HG03520 (cell line): ENCODE results near the gene IPP.
"Not testable (repeated sequence)": the region's sequence is repeated elsewhere in the genome, so short reads cannot be mapped to it uniquely, and the experiment has no call there.

Source experiments
- ATAC-seq: cut with Tn5 transposase; IDR thresholded peaks from one replicate; pipeline ENCODE4 v1.9.1; 2021; ENCODE audit warnings: mild to moderate bottlenecking, moderate library complexity; ENCODE audit not compliant: unreplicated experiment

The IPP gene

DNA sequence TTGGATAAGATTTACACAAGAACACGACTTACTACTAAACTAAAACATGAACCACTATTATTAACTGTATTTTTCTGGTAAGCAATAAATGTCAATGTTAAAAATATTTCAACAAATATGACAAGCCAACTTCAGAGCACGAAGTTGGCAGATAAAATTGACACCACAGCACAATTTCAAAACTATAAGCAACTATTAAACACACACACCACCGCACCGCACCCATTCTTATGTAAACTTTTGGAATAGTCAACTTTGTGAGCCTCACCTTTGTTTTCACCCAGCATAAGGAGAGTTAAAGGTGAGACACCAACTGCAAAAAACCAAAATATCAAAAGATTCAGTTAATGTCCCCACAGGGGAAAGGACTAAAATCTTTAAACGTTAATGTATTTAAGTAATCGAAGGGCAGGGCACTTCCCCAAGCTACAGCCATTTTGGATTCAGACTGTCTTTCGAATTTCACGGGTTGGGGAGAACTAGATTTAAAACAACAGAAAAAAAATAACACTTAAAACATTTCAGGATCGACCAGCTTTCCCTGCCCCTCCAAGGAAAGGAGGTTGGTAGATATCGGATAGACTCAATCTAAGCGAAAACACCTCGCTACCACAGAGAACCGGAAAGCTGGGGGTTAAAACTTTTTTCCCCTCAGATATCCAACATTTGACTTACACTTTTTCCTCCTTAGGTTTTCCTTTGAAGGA, 65.0 kb downstream of the IPP start:
- ATAC-seq: no peak

DNA sequence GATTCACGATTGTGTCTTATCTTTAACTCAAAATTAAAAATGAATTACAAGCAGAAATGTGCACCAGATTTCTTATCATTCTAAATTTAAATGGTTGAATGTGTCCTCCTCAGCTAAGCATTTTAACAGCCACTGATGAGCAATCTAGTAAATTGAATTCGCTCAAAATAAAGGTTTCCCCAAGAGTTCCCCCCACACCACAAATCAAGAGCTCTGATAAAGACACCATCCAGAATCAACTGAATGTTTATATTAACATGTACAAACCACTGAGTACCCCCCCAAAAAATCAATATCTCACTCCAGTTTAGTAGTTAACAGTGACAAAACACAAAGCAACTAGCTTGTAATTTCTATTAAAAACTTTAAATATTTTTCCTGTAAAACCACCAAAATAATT, 66.1 kb downstream of the IPP start:
- no peak for ATAC-seq

DNA sequence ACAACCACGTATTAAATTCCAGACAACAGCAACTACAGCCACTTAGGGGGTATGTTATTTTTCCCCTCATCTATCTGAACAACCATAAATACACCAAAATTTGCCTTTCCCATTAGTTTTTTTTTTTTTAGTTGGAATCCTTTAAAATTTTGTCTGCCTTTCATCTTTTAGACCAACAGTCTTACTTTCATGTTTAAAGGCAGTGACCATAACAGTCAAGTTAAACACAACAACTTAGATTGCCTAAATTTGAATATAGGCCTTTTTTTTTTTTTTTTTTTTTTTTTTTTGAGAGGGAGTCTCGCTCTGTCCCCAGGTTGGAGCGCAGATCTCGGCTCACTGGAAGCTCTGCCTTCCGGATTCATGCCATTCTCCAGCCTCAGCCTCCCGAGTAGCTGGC, 67.5 kb downstream of the IPP start:
- ATAC-seq: no peak

DNA sequence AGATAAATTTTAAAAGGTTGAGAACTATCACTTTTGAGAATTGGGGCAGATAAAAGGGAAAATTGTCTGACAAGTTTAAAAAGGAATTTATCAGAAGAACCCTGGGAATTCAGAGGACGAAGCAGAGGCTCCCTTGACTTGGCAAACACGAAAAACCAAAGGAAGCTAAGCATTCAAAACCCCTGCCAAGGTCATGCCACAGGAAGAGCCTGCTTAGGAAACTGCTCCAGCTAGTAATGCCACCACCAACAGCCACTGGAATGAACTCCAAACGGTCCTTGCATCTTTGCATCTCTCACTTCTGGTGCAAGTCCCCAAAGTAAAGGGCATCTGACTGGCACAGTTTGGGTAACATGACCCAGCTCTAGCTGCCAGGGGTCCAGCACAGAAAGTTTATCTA, 71.3 kb downstream of the IPP start:
- ATAC-seq: no peak

- ATAC-seq: no peak
These were observed 72.0 kb downstream of the IPP start for GRCh38 chr1:45678489-45678888.

DNA sequence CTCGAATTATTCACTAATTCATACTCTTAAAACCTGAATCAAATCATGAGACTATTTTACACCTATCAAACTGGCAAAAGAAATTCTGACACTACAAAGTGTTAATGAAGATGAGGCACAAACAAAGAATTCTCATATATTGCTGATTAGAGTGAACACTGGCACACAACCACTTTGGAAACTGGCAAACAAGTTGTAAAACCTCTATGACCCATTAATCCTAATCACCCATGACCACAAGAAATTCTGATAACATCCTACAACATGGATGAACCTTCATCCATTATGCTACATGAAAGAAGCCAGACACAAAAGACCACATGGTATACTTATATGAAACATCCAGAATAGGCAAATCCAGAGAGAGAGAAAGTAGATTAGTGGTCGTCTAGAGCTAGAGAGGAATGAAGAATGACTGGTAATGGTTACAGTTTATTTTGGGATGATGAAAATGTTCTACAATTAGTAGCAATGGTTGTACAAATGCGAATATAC, 72.7 kb downstream of the IPP start:
- ATAC-seq: no peak

DNA sequence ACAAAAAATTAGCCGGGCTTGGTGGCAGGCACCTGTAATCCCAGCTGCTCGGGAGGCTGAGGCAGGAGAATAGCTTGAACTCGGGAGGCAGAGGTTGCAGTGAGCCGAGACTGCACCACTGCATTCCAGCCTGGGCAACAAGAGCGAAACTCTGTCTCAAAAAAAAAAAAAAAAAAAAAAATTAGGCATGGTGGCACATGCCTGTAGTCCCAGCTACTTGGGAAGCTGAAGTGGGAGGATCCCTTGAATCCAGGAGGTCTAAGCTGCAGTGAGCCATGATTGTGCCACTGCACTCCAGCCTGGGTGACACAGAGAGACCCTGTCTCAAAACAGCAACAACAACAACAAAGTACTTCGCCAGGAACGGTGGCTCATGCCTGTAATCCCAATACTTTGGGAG, 73.9 kb downstream of the IPP start:
- ATAC-seq: not testable (repeated sequence)

GRCh38 chr1:45674478-45674877, 76.0 kb downstream of the IPP start:
- no peak for ATAC-seq

DNA sequence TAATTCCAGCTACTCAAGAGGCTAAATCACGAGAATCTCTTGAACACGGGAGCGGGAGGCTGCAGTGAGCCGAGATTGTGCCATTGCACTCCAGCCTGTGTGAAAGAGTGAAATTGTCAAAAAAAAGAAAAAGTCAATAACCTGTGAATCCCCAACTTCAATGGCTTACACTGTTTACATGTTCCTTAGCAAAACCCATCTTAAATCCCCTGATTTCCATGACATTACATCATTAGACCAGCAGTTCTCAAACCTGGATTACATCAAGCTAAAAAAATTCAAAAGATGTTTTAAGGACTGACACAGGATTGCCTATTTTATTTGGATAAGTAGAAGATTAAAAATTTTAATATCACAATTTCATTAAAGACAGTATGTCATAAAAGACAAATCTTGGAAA, 76.5 kb downstream of the IPP start:
- no peak for ATAC-seq

DNA sequence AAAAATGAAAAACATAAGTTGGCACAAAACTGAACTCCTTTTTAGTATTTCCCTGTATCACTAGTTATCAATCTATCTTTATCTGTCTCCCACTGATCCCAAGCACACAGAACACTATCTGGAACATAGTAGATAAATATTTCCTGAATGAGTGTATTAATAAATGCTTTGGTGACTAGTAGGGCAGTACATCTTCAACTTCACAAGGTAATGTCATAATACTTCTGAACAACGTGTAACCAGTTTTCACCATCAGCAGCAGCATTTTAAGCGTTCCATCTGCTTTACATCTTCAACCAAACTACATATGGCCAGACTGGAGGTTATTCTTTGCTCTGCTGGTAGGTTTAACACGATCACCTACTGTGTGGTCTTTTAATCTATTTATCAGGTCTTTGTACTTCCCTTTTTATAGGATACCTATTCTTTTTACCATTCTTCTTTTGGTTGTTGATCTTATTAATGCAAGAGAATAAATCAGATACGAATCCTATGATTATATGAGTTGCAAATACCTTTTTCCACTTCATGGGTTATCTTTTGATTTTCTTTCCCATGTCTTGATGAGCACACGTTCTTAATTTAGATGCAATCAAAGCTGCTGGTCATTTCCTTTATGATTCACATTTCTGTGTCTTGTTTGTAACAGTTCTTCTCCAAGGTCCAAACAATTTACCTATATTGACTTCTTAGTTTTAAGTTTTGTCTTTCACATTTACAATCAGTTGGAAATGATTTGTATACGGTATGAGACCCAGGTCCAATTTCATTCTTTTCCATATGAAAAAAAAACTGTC, 80.4 kb downstream of the IPP start:
- ATAC-seq: no peak

DNA sequence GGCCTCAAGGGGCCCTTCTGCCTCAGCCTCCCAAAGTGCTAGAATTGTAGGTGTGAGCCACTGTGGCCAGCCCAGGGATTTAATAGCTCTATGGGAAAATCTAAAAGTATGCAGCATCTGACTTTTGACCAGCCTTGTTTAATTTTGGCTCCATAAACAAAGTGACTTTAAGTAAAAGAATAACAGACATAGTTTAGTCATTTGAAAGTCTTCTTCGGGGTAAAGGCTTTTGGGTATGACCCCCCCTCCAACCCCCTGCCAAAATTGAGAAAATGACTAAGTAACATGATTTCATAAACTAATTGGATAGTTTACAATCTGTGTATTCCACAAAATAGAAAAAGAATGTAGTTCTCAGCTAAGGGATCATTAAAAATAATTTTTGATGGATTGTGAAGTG, 81.1 kb downstream of the IPP start:
- ATAC-seq: no peak

DNA sequence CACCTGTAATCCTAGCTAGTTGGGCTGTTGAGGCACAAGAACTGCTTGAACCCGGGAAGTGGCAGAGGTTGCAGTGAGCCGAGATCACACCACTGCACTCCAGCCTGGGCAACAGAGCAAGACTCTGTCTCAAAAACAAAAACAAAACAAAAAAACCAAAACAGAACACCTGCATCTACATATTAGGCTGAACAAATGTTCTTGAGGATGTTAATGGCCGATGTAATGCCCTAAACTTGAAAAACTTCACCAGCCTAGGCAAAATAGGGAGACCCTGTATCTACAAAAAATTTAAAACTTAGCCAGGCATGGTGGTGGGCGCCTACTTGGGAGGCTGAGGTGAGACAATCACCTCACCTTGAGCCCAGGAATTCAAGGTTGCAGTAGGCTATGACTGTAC, 81.9 kb downstream of the IPP start:
- ATAC-seq: no peak

GRCh38 chr1:45667321-45668111, 82.9 kb downstream of the IPP start:
- no peak for ATAC-seq

- ATAC-seq: no peak
These were observed 83.6 kb downstream of the IPP start for GRCh38 chr1:45666836-45667235.

DNA sequence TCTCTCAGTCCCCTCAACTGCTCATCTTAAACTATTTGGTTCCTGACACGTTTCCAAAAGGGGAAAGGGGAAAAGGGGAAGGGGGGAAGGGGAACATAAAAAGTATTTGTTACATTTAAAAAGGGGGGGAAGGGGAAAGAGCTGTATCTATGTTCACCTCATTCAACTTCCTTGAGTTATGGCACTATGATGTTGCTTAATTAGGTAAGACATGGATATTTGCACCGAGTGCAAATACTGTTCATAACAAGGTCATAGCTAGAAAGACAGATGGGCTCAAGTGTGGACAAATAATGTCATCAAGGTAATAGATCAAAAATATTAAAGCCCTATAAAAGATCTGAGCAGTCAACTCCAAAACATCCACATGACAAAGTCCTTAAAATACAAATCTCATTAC, 90.1 kb downstream of the IPP start:
- no peak for ATAC-seq

DNA sequence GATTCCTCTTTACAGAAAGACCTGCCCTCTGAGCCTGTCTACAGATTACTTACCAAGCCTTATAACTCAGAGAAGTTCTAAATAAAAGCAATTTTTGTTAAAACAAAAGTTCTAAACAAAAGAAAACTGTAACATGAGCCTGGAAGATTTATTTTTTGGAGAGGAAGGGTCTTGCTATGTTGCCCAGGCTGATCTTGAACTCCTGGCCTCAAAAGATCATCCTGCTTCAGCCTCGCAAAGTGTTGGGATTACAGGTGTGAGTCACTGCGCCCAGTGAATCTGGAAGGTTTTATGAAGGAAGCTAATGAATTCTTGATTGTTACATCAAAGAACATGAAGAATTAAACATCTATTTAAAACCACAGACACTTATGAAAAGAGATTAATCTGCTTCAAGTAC, 91.2 kb downstream of the IPP start:
- ATAC-seq: no peak

- no peak for ATAC-seq
These were observed 92.3 kb downstream of the IPP start for GRCh38 chr1:45658171-45658570.

- ATAC-seq: no peak
These were observed 93.8 kb downstream of the IPP start for GRCh38 chr1:45656573-45657226.

DNA sequence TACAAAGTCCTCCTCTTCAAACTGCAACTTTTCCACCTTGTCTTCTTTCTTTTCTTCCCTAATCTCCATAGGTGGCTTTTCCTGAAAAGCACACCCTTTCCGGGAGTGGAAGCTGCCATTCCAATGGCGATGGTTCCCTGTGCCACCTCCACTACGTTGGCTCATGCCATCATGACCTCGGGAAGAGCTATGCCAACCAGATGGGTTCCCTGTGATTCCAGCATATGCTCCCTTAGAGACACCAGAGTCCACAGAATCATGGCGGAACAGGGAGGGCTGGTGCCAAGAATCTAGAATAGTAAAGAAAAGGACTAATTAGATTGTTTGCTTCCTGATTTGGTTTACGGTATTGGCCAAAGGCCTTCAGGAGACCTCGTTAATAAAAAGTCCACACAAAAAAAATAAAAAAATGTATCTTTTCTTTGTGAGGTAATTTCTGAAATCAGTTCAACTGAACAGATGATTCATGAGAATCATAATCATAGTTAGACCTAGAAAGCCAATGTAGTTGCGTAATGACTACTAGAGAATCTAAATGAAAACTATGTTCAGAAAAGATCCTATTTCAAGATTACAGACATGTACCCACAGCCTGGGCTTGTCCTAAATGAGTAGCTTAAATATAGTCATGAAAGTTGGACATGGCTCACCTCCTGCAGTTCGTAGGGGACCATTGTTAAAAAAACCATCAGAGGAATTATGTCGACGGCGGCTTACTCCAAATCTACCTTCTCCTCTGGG, 95.7 kb downstream of the IPP start:
- ATAC-seq: no peak
